Left forelimb (tissue), 1 donor: ENCODE results near the gene VPS54.
"Not testable (repeated sequence)": the region's sequence is repeated elsewhere in the genome, so short reads cannot be mapped to it uniquely, and the experiment has no call there.

Experiments
- DNase-seq: peaks from one replicate; pipeline ENCODE4 v3.0.0-alpha.2; 2018; ENCODE audit warnings: low spot score

VPS54 gene

GRCh38 chr2:63992061-63992685 lies 27.1 kb downstream of the VPS54 start:
- no peak for DNase-seq

- DNase-seq: not testable (repeated sequence)
These were observed 27.8 kb downstream of the VPS54 start for GRCh38 chr2:63991173-63991999.

- no peak for DNase-seq
These were observed 29.2 kb downstream of the VPS54 start for GRCh38 chr2:63990072-63990471.

DNA sequence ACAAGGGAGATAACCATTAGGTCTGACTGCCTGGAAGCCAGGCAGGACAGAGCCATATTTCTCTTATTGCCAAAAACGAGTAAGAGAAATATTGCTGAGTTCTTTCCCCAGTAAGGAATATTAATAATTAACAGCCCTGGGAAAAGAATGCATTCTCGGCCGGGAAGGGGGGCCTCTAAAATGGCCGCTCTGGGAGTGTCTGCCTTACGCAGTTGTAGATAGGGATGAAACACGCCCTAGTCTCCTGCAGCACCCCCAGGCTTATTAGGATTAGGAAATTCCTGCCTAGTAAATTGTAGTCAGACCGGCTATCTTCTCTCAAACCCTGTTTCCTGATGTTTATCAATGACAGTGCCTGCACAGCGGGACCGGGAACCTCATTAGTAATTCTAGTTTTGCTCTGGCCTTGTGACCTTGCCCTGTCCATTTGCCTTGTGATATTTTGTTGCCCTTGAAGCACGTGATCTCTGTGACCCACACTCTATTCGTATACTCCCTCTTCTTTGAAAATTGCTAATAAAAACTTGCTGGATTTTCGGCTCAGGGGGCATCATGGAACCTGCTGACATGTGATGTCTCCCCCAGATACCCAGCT lies 30.3 kb downstream of the VPS54 start:
- not testable (repeated sequence) for DNase-seq

GRCh38 chr2:63984606-63985359 lies 34.4 kb downstream of the VPS54 start:
- DNase-seq: no peak

DNA sequence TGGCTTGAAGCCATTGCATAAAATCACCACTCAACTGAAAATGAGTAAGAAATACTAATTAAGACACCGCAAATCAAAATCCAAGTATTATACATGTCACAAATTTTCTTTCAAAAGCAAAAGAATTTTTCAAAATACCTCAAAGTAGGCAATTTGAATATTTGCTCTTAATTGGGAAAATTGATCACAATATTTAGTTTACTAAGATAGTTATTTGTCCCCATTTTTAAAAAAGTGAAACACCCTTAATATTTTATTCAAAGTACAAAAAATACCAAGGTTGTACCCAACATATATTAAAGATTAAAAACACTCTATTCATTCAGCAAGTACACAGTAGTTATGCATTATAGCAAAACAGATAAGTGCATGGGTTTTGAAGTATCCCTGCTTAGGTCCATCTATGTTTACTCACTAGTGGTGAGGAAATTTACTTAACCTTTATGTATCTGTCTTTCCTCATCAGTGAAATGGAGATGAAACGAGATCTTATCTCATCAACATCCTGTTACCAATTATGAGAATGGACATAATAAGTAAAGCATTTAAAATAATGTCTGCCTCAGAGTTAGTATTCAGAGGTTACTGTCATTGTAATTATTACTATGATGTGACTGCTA lies 35.1 kb downstream of the VPS54 start:
- no peak for DNase-seq

GRCh38 chr2:63982335-63982734 lies 36.9 kb downstream of the VPS54 start:
- no peak for DNase-seq

GRCh38 chr2:63981702-63982103 lies 37.5 kb downstream of the VPS54 start:
- no peak for DNase-seq

DNA sequence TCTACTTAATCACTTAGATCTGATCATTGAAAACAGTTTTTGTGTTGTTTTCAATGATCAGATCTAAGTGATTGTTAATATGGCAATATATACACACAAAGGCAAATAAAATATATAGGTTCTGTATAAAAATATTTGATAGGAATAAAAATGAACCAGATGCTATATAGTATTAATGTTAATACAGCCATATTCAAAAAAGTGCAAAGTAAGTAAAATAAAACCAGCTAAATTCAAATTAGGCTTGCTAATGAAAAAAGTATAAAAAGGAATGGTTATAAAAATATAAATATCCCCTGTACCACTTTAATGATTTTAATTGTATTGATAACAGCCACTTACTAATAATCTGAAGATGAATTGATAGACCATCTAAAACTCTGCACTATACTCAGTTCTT lies 38.4 kb downstream of the VPS54 start:
- DNase-seq: no peak

DNA sequence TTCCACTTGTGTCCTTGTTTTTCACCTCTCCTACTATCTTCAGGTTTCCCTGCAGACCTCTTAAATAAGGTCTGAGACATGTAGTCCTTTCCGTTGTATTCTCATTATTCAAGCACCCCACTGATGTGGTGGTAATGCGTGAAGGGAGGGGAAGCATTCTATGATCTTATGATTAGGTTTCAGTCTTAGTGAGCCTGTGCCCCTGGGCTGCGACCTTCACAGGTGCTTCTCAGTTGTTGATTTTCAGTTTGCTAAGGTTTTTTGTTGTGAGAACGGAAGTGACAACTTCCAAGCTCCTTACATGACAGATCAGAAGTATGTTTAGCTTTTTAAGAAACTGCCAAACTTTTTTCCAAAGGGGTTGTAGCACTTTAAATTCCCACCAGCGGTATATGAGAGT lies 41.3 kb downstream of the VPS54 start:
- DNase-seq: no peak

- no peak for DNase-seq
These were observed 43.1 kb downstream of the VPS54 start for GRCh38 chr2:63976125-63976510.

GRCh38 chr2:63975437-63976124 lies 43.6 kb downstream of the VPS54 start:
- no peak for DNase-seq

GRCh38 chr2:63975036-63975435 lies 44.2 kb downstream of the VPS54 start:
- not testable (repeated sequence) for DNase-seq

GRCh38 chr2:63962186-63962585 lies 57.0 kb downstream of the VPS54 start:
- no peak for DNase-seq

- no peak for DNase-seq
These were observed 68.8 kb downstream of the VPS54 start for GRCh38 chr2:63950414-63950813.

DNA sequence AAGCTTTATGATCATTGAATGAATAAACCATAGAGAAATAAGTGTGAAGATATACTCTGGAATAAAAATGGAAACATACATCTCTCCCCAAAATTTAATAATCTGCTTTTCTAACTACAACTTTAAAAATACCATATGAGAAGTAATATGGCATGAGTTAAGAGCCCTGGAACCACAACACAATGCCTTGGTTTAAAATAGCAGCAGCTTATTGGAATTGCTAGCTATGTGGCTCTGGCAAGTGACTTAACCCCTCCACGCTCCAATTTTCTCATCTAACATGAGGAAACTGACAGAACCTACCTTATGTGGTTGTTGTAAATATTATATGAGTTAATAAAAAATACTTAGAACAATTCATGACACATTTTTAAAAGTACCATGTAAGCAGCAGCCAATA lies 76.4 kb downstream of the VPS54 start:
- no peak for DNase-seq

GRCh38 chr2:63932104-63932503 lies 87.1 kb downstream of the VPS54 start:
- not testable (repeated sequence) for DNase-seq

- DNase-seq: no peak
These were observed 92.4 kb downstream of the VPS54 start for GRCh38 chr2:63926815-63927214.

DNA sequence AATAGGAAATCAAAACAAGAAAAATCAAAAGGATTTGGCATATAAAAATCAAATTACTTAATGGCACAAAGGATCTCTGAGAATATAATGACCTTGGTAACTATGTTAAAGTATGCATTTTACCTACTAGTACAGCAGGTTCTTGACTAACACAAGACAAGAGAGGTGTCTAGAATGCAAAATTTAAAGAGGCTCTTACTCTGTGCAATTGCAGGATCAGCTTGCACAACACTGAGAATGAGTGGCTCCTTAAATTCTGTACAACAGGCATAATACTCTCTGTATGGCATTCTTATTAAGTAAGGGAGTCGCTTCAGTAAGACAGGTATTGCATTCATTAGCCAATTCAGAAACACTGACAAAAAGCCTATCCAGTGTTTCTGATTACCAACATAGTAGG lies 104.9 kb downstream of the VPS54 start:
- no peak for DNase-seq

GRCh38 chr2:63903003-63903402 lies 116.2 kb downstream of the VPS54 start:
- DNase-seq: no peak

DNA sequence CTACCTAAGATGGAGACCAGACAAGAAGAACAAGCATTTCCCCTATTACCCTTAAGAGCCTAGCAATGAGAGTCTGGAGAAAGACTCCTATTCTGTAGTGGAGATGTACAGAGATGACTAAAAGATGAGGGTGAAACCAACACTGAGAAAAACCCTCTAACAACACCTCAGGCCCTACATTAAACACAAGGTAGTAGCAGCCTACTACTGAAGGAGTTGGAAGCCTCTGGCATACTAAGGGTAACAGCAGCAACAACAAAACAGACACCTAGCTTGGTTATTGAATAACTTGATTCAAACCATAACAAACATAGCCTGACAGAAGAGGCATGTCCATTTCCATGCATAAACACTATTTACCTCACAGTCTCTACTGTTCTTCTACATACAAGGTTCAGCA lies 117.1 kb downstream of the VPS54 start:
- DNase-seq: no peak
